Nephron (organoid): ENCODE results near the gene METAP1.
"Not testable (repeated sequence)": the region's sequence is repeated elsewhere in the genome, so short reads cannot be mapped to it uniquely, and the experiment has no call there.

ENCODE experiments used
- H3K27ac Mint-ChIP-seq, 3 experiments: 2 replicates each; pipeline ENCODE4 v1.8.0; 2020; ENCODE audit warnings: mixed read lengths in 3 of 3, mild to moderate bottlenecking in 2 of 3, moderate library complexity in 1 of 3
- H3K27me3 Mint-ChIP-seq: 2 replicates; pipeline ENCODE4 v1.8.0; 2021; ENCODE audit warnings: low read depth, mild to moderate bottlenecking, moderate library complexity, mixed read lengths
- H3K36me3 Mint-ChIP-seq: 2 replicates; pipeline ENCODE4 v1.8.0; 2020; ENCODE audit warnings: low read depth, mixed read lengths
- H3K4me1 Mint-ChIP-seq: 2 replicates; pipeline ENCODE4 v1.8.0; 2020; ENCODE audit warnings: mixed read lengths
- H3K4me3 Mint-ChIP-seq, 3 experiments: 2 replicates each; pipeline ENCODE4 v1.8.0; 2020; ENCODE audit warnings: mild to moderate bottlenecking in 3 of 3, mixed read lengths in 3 of 3, moderate library complexity in 2 of 3
- H3K9me3 Mint-ChIP-seq: 2 replicates; pipeline ENCODE4 v1.8.0; 2020; ENCODE audit warnings: mixed read lengths
- TF ChIP-seq, protein P1 (sequence below), 3 experiments: fragments of 200-600 bp; sonication (generic); IDR thresholded peaks; one replicate each; pipeline ENCODE4 v1.5.0; 2021; ENCODE audit warnings: antibody characterized with exemption in 3 of 3; ENCODE audit not compliant: unreplicated experiment in 3 of 3

The METAP1 gene

DNA sequence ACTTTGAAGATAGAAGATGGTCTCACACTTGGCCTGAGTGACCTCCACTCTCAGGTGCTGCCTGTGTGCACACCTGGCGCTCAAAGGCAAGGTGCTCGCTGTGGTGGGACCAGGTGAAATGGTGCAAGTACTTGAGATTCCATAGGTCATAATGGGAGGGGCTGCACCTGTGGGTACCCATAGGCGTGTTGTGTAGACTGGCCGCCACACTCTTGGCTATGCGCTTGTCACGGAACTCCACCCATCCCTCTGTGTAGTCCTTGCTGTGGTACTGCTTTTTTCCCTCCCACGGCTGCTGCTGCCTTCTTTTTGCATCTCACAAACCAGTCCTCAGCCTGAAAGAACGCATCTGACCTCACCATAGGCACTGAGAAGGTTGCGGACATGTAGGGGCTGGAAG, 27.0 kb downstream of the METAP1 start:
- Mint-ChIP-seq H3K36me3 (peaks cover 65% of the 10 kb centered on the region), H3K9me3 (peaks cover 29% of the 10 kb centered on the region), H3K27me3 (no peaks in the 10 kb centered on the region), H3K27ac (no peak overlapping the region), H3K4me1 (peaks cover under 1% of the 10 kb centered on the region), H3K4me3 (no peak overlapping the region)
- TF ChIP-seq, protein P1, sequence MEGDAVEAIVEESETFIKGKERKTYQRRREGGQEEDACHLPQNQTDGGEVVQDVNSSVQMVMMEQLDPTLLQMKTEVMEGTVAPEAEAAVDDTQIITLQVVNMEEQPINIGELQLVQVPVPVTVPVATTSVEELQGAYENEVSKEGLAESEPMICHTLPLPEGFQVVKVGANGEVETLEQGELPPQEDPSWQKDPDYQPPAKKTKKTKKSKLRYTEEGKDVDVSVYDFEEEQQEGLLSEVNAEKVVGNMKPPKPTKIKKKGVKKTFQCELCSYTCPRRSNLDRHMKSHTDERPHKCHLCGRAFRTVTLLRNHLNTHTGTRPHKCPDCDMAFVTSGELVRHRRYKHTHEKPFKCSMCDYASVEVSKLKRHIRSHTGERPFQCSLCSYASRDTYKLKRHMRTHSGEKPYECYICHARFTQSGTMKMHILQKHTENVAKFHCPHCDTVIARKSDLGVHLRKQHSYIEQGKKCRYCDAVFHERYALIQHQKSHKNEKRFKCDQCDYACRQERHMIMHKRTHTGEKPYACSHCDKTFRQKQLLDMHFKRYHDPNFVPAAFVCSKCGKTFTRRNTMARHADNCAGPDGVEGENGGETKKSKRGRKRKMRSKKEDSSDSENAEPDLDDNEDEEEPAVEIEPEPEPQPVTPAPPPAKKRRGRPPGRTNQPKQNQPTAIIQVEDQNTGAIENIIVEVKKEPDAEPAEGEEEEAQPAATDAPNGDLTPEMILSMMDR (IDR thresholded peaks at IDR 0.05; ENCODE audit: unreplicated experiment in 3 of 3), result no peak

DNA sequence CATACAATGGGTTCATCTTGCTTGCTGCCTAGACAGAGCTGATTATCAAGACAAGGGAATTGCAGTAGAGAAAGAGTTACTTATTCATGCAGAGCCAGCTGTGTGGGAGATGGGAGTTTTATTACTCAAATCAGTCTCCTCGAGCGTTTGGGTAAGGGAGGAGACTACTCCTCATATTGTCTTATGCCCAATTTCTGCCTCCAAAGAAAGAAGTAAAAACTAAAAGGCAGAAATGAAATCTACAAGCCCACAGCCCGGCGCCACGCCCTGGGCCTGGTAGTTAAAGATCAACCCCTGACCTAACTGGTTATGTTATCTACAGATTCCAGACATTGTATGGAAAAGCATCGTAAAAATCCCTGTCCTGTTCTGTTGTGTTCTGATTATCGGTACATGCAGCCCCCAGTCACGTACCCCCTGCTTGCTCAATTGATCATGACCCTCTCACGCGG, 28.3 kb downstream of the METAP1 start:
- H3K4me3 Mint-ChIP-seq, H3K4me1 Mint-ChIP-seq, H3K27me3 Mint-ChIP-seq: not testable (repeated sequence)
- Mint-ChIP-seq H3K9me3 (peaks cover 25% of the 10 kb centered on the region), H3K36me3 (peaks cover 52% of the 10 kb centered on the region), H3K27ac (peak overlapping the region; percentile 22 to 80 (median 23))

DNA sequence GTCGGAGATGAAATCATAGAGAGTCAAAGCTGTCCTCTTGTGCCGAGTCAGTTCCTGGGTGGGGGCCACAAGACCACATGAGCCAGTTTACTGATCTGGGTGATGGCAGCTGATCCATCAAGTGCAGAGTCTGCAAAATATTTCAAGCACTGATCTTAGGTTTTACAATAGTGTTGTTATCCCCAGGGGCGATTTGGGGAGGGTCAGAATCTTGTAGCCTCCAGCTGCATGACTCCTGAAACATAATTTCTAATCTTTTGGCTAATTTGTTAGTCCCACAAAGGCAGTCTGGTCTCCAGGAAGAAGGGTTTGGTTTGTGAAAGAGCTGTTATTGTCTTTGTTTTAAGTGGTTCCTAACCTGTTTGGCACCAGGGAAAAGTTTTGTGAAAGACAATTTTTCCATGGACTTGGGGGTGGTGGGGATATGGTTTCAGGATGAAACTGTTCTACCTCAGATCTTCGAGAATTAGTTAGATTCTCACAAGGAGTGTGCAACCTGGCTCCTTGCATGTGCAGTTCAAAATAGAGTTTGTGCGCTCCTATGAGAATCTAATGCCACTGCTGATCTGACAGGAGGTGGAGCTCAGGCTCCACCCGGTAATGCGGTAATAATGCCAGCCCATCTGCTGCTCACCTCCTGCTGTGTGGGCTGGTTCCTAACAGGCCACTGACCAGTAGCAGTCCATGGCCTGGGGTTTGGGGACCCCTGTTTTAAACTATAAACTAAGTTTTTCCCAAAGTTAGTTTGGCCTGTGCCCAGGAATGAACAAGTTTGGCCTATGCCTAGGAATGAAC, 29.2 kb downstream of the METAP1 start:
- Mint-ChIP-seq H3K36me3 (peaks cover 44% of the 10 kb centered on the region), H3K27ac (peak overlapping the region; percentile 22 to 80 (median 23)), H3K4me1 (peaks cover 6% of the 10 kb centered on the region), H3K4me3 (no peak overlapping the region), H3K27me3 (no peaks in the 10 kb centered on the region), H3K9me3 (peaks cover 21% of the 10 kb centered on the region)
- TF ChIP-seq, protein P1 (IDR thresholded peaks at IDR 0.05; ENCODE audit: unreplicated experiment in 3 of 3), result no peak

DNA sequence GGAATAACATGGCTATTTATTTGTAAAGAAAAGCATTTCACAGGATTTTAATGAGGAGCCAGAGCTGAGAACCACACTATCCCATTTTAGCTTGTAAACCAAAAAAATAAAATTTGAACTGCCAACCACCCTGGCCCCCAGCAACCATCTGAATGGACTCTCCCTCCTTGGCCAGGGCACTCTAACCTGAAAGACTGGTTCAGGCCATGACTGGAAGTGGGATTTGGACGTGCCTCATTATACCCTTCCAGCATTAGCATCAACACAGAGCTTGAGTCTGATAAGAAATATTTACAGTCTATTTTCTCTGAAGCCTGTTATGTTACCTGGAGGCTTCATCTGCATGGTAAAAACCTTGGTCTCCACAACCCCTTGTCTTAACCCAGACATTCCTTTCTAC, 30.0 kb downstream of the METAP1 start:
- Mint-ChIP-seq H3K27ac (peak overlapping the region in 1 of 3 experiments; percentile 48), H3K4me3 (no peak overlapping the region), H3K36me3 (peaks cover 35% of the 10 kb centered on the region), H3K27me3 (no peaks in the 10 kb centered on the region), H3K4me1 (peaks cover 6% of the 10 kb centered on the region), H3K9me3 (peaks cover 15% of the 10 kb centered on the region)
- TF ChIP-seq, protein P1 (IDR thresholded peaks at IDR 0.05; ENCODE audit: unreplicated experiment in 3 of 3), result no peak

DNA sequence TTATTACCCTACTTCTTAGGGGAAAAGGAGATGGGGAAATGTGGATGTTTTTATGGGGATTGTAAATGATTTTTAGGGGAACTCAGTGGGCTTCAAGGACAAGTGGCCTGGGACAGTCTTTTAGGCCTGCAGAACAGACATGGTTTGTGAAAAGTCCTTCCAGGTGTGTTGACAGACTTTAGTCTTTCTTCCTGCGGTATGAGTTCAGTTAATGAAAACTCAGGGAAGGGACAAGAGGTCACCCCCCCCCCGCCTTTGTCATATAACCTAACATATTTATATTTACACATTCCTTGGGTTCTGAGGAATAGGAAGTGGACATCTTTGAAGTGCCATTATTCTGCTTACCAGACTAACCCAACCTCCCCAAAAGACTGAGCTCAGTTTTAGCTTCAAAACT, 31.8 kb downstream of the METAP1 start:
- TF ChIP-seq, protein P1 (IDR thresholded peaks at IDR 0.05; ENCODE audit: unreplicated experiment in 3 of 3), result no peak
- peaks cover 6% of the 10 kb centered on the region for H3K4me1 Mint-ChIP-seq
- peaks cover 4% of the 10 kb centered on the region for H3K9me3 Mint-ChIP-seq
- H3K27ac Mint-ChIP-seq, result peak overlapping the region in 2 of 3 experiments; percentile 24 to 52
- no peak overlapping the region for H3K4me3 Mint-ChIP-seq
- H3K27me3 Mint-ChIP-seq, result no peaks in the 10 kb centered on the region
- peaks cover 22% of the 10 kb centered on the region for H3K36me3 Mint-ChIP-seq

DNA sequence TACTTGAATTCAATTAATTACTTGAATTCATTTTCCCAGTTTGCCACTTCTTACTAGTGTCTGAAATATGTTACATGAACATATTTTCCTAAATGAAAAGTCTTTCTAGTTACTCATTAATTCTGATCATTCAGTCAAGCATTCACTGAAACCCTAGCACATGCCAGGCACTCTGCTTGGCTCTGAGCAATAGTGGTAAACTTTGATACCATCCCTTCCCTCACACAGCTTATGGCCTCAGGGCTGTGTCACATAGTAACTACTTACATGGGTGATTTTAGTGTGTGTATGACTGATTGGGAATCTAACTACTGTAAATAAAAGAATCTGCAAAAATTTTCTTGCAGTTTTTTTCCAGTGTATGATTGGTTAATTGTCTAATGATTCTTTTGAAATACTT, 32.7 kb downstream of the METAP1 start:
- Mint-ChIP-seq H3K27ac (peak overlapping the region in 2 of 3 experiments; percentile 24 to 52), H3K9me3 (no peaks in the 10 kb centered on the region), H3K4me3 (no peak overlapping the region), H3K4me1 (peaks cover 6% of the 10 kb centered on the region), H3K36me3 (peaks cover 16% of the 10 kb centered on the region), H3K27me3 (no peaks in the 10 kb centered on the region)
- TF ChIP-seq, protein P1 (IDR thresholded peaks at IDR 0.05; ENCODE audit: unreplicated experiment in 3 of 3), result no peak
